Measurements from ENCODE around the gene SNORC. TPM values are rescaled to one million over a fixed set of nuclear protein-coding genes. Genes with fewer than 3 reads are reported as not detected.

SNORC gene
- total and polyA plus RNA-seq, 2 of the 13 experiments (the other 11 are each of a cell fraction or from before 2014, with no cell fraction given): 59.1 to 86.1 TPM

DNA sequence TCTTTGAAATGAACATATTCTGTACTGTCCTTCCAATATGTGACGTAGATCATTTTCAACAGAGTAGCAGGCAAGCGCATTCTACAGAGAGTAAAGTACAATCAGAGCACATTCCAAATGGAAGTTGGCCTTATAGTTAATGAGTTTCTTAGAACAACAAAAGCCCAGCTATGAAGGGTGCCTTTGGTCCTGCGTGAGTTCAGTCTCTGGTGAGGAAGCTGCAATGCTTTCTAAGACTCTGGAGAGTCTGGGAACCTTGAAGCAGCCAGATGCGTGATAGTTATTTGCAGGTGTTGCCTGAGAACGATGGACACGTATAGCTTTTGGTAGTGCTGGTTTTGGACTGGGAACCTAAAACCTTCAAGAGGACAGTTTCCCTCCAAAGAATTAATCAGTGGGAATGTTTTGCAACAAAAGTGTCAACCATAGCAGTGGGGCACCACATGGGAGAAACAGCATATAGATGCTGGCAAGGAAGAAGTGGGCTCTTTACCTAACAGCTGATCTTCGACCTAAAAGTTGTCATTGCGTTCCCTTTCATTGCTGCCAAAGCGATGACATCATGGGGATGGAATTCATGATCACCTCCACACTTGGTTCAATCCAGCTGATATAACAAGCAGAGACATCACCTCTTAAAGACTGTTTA is 9.3 kb upstream of the SNORC start (continued):
- TF ChIP-seq ZNF598 (CRISPR knock-in tag; IDR thresholded peaks at IDR 0.05; ENCODE audit: borderline replicate concordance): 0 out of 2 replicates have a peak, but pooled peaks have one; percentile 63
- 0 out of 2 replicates have a peak, but pooled peaks have one; percentile 9 for TF ChIP-seq ARNT2 (CRISPR knock-in tag; IDR thresholded peaks at IDR 0.05; ENCODE audit: low read depth)
- TF ChIP-seq CREB1 (IDR thresholded peaks at IDR 0.05): peak; percentile 83
- peak; percentile 88 for TF ChIP-seq CREB1 (CRISPR knock-in tag; IDR thresholded peaks at IDR 0.05)
- no peak for TF ChIP-seq NCOA5 (CRISPR knock-in tag; IDR thresholded peaks at IDR 0.05)
- TF ChIP-seq ZNF569 (CRISPR knock-in tag; IDR thresholded peaks at IDR 0.05; ENCODE audit: borderline replicate concordance): no peak
- no peak for TF ChIP-seq ZBTB33 (CRISPR knock-in tag; IDR thresholded peaks at IDR 0.05)
- TF ChIP-seq ELF3 (CRISPR knock-in tag; IDR thresholded peaks at IDR 0.05): peak; percentile 46; the same call in 1 of the 2 replicates
- TF ChIP-seq SALL2 (CRISPR knock-in tag; IDR thresholded peaks at IDR 0.05): no peak
- TF ChIP-seq ZBTB7A (CRISPR knock-in tag; IDR thresholded peaks at IDR 0.05): peak; percentile 20; the same call in 1 of the 2 replicates
- TF ChIP-seq TBL1XR1 (IDR thresholded peaks at IDR 0.05; ENCODE audit: borderline replicate concordance, low read length, partially characterized antibody): no peak
- no peak for TF ChIP-seq SIX4 (CRISPR knock-in tag; IDR thresholded peaks at IDR 0.05)
- no peak; the same call in 1 of the 2 replicates for TF ChIP-seq ZBTB3 (CRISPR knock-in tag; IDR thresholded peaks at IDR 0.05; ENCODE audit: borderline replicate concordance, low read depth)
- TF ChIP-seq, protein P1, sequence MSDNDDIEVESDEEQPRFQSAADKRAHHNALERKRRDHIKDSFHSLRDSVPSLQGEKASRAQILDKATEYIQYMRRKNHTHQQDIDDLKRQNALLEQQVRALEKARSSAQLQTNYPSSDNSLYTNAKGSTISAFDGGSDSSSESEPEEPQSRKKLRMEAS (IDR thresholded peaks at IDR 0.05): 0 out of 2 replicates have a peak, but pooled peaks have one; percentile 37
- TF ChIP-seq ATF5 (CRISPR knock-in tag; IDR thresholded peaks at IDR 0.05; ENCODE audit: low read depth): no peak
- TF ChIP-seq ARID5B (CRISPR knock-in tag; IDR thresholded peaks at IDR 0.05): peak; percentile 77
- peak; percentile 67; the same call in 1 of the 2 replicates for TF ChIP-seq TARDBP (CRISPR knock-in tag; IDR thresholded peaks at IDR 0.05)
- peak; percentile 47; the same call in 1 of the 2 replicates for TF ChIP-seq HOXA3 (CRISPR knock-in tag; IDR thresholded peaks at IDR 0.05)
- peak; percentile 92 for TF ChIP-seq JUN (CRISPR knock-in tag; IDR thresholded peaks at IDR 0.05)
- TF ChIP-seq STAG1 (CRISPR knock-in tag; IDR thresholded peaks at IDR 0.05): peak; percentile 26; the same call in 1 of the 2 replicates
- no peak for TF ChIP-seq SIX1 (CRISPR knock-in tag; IDR thresholded peaks at IDR 0.05; ENCODE audit: borderline replicate concordance)
- peak; percentile 72 for TF ChIP-seq SOX5 (CRISPR knock-in tag; IDR thresholded peaks at IDR 0.05; ENCODE audit: borderline replicate concordance)
- no peak for TF ChIP-seq ZNF557 (CRISPR knock-in tag; IDR thresholded peaks at IDR 0.05)
- TF ChIP-seq, protein P2, sequence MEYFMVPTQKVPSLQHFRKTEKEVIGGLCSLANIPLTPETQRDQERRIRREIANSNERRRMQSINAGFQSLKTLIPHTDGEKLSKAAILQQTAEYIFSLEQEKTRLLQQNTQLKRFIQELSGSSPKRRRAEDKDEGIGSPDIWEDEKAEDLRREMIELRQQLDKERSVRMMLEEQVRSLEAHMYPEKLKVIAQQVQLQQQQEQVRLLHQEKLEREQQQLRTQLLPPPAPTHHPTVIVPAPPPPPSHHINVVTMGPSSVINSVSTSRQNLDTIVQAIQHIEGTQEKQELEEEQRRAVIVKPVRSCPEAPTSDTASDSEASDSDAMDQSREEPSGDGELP (IDR thresholded peaks at IDR 0.05; ENCODE audit: borderline replicate concordance, low read depth): peak; percentile 88
